Kidney epithelial cell (primary cell): ENCODE results near the gene TSPAN6. TPM values are rescaled to one million over a fixed set of nuclear protein-coding genes. Genes with fewer than 3 reads are reported as not detected.

Experiments used
- DNase-seq: peaks from one replicate; pipeline ENCODE4 v3.0.0-alpha.2; 2010; ENCODE audit warnings: low read depth
- H3K27me3 ChIP-seq: 2 replicates; pipeline ENCODE4 v1.6.0; 2011; ENCODE audit warnings: low read length; ENCODE audit not compliant: control insufficient read depth, insufficient read depth
- H3K36me3 ChIP-seq: 2 replicates; pipeline ENCODE4 v1.5.1; 2011; ENCODE audit warnings: low read length; ENCODE audit not compliant: control insufficient read depth, insufficient read depth
- H3K4me3 ChIP-seq: 2 replicates; pipeline ENCODE4 v1.5.1; 2011; ENCODE audit warnings: low read depth, mild to moderate bottlenecking, control low read depth, low read length
- total RNA-seq: library from RNA; depleted of rRNA; stranded (reverse); fragments of >200 nt; gene quantifications from 2 replicates; pipeline ENCODE4 v1.2.3, GENCODE V29; 2015
- TF ChIP-seq, protein P1 (sequence below): IDR thresholded peaks from 2 replicates; pipeline ENCODE4 v1.5.1; 2011; ENCODE audit warnings: mild to moderate bottlenecking, moderate library complexity, low read length, control low read depth, inconsistent platforms; ENCODE audit not compliant: insufficient read depth, poor library complexity, severe bottlenecking

The TSPAN6 gene
- total RNA-seq, 1 donor from 2014 or later = 44.0 TPM

- no peak for DNase-seq
- no peaks in the 10 kb centered on the region for H3K36me3 ChIP-seq
- H3K4me3 ChIP-seq = no peak overlapping the region
- TF ChIP-seq, protein P1, sequence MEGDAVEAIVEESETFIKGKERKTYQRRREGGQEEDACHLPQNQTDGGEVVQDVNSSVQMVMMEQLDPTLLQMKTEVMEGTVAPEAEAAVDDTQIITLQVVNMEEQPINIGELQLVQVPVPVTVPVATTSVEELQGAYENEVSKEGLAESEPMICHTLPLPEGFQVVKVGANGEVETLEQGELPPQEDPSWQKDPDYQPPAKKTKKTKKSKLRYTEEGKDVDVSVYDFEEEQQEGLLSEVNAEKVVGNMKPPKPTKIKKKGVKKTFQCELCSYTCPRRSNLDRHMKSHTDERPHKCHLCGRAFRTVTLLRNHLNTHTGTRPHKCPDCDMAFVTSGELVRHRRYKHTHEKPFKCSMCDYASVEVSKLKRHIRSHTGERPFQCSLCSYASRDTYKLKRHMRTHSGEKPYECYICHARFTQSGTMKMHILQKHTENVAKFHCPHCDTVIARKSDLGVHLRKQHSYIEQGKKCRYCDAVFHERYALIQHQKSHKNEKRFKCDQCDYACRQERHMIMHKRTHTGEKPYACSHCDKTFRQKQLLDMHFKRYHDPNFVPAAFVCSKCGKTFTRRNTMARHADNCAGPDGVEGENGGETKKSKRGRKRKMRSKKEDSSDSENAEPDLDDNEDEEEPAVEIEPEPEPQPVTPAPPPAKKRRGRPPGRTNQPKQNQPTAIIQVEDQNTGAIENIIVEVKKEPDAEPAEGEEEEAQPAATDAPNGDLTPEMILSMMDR = no peak
- H3K27me3 ChIP-seq = no peaks in the 10 kb centered on the region
Measured at GRCh38 chrX:100625985-100626491, 10.6 kb downstream of the TSPAN6 start.

GRCh38 chrX:100623001-100623400, 13.6 kb downstream of the TSPAN6 start:
- Histone ChIP-seq H3K36me3 (no peaks in the 10 kb centered on the region), H3K27me3 (no peaks in the 10 kb centered on the region), H3K4me3 (no peak overlapping the region)
- DNase-seq = no peak
- TF ChIP-seq, protein P1 = no peak

GRCh38 chrX:100615005-100615404, 21.6 kb downstream of the TSPAN6 start:
- TF ChIP-seq, protein P1 = peak; percentile 52
- H3K4me3 ChIP-seq = no peak overlapping the region
- no peaks in the 10 kb centered on the region for H3K27me3 ChIP-seq
- H3K36me3 ChIP-seq = no peaks in the 10 kb centered on the region
- no peak for DNase-seq

DNA sequence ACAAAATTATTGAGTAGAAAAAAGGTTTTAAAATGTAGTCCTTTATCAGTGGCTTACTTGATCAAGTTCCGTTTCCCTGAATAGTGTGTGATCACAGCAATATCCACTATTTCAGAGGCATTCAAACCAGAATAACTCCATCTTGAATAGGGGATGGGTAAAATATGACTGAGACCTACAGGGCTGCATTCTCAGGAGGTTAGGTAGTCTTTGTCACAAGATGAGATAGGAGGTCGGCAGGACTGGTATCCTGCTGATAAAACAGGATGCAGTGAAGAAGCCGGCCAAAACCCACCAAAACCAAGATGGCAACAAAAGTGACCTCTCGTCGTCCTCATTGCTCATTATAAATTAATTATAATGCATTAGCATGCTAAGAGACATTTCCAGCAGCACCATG, 24.7 kb downstream of the TSPAN6 start:
- TF ChIP-seq, protein P1 = no peak

DNA sequence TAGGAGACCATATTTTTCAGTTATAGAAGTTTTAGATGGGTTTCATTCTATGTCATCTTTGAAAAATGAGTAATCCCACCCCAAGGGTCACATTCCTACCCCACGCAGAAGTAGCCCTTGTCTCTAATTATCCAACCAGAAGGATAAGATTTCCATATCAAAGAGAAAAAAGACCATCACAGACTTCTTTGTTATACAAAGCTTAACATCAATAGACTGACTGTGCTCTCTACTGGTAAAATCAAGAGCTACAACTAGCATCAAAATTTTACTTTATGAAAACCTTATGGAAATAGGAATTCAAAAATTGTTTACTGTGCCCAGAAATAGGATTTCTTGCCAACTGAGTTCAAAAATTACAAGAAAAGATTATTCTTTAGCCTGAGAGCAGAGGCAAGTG, 27.0 kb downstream of the TSPAN6 start:
- H3K36me3 ChIP-seq = no peaks in the 10 kb centered on the region
- no peak for DNase-seq
- no peak overlapping the region for H3K4me3 ChIP-seq
- H3K27me3 ChIP-seq = no peaks in the 10 kb centered on the region
- TF ChIP-seq, protein P1 = no peak

More for the DNA sequence above, 24.7 kb downstream of the TSPAN6 start:
- no peak for DNase-seq
- Histone ChIP-seq H3K27me3 (no peaks in the 10 kb centered on the region), H3K36me3 (no peaks in the 10 kb centered on the region), H3K4me3 (no peak overlapping the region)

- no peak overlapping the region for H3K4me3 ChIP-seq
Measured at GRCh38 chrX:100606753-100607152, 29.9 kb downstream of the TSPAN6 start.

More at GRCh38 chrX:100606753-100607152, 29.9 kb downstream of the TSPAN6 start:
- no peak for DNase-seq
- H3K36me3 ChIP-seq = no peaks in the 10 kb centered on the region
- no peaks in the 10 kb centered on the region for H3K27me3 ChIP-seq
- TF ChIP-seq, protein P1 = no peak
